Endodermal cell (in vitro differentiated cells): ENCODE data around the gene GFRA3. TPM values are rescaled to one million over a fixed set of nuclear protein-coding genes. Genes with fewer than 3 reads are reported as not detected.

Experiments
- DNase-seq: peaks from one replicate; pipeline ENCODE4 v3.0.0-alpha.2; 2017
- H3K27ac ChIP-seq: 2 replicates; pipeline ENCODE4 v1.5.1; 2013; ENCODE audit warnings: mild to moderate bottlenecking, low read depth, low read length, moderate library complexity
- H3K27me3 ChIP-seq: 2 replicates; pipeline ENCODE4 v1.6.1; 2013; ENCODE audit warnings: mild to moderate bottlenecking, low read length, moderate library complexity; ENCODE audit not compliant: insufficient read depth, control insufficient read depth, poor library complexity, severe bottlenecking
- H3K36me3 ChIP-seq: 2 replicates; pipeline ENCODE4 v1.7.0; 2013; ENCODE audit warnings: mild to moderate bottlenecking, low read length, moderate library complexity; ENCODE audit not compliant: control insufficient read depth, insufficient read depth
- H3K4me1 ChIP-seq: one replicate; pipeline ENCODE4 v1.7.0; 2013; ENCODE audit warnings: low read length; ENCODE audit not compliant: control insufficient read depth, insufficient read depth
- H3K4me3 ChIP-seq: 2 replicates; pipeline ENCODE4 v1.5.1; 2013; ENCODE audit warnings: mild to moderate bottlenecking, low read length, moderate library complexity
- H3K9ac ChIP-seq: 2 replicates; pipeline ENCODE4 v1.6.1; 2013; ENCODE audit warnings: mild to moderate bottlenecking, low read length, moderate library complexity; ENCODE audit not compliant: poor library complexity, severe bottlenecking; ENCODE audit errors: extremely low read depth
- H3K9me3 ChIP-seq: 2 replicates; pipeline ENCODE4 v1.6.1; 2013; ENCODE audit warnings: mild to moderate bottlenecking, low read length, moderate library complexity; ENCODE audit not compliant: control insufficient read depth
- H3K27ac Mint-ChIP-seq: 2 replicates; pipeline ENCODE4 v1.8.0; 2020; ENCODE audit warnings: mixed read lengths
- H3K27me3 Mint-ChIP-seq: 2 replicates; pipeline ENCODE4 v1.8.0; 2021; ENCODE audit warnings: mild to moderate bottlenecking, mixed read lengths; ENCODE audit not compliant: insufficient read depth
- H3K36me3 Mint-ChIP-seq: 2 replicates; pipeline ENCODE4 v1.8.0; 2020; ENCODE audit warnings: low read depth, mixed read lengths
- H3K4me1 Mint-ChIP-seq: 2 replicates; pipeline ENCODE4 v1.8.0; 2020; ENCODE audit warnings: mixed read lengths
- H3K4me3 Mint-ChIP-seq: 2 replicates; pipeline ENCODE4 v1.8.0; 2020; ENCODE audit warnings: mild to moderate bottlenecking, moderate library complexity, mixed read lengths
- H3K9me3 Mint-ChIP-seq: 2 replicates; pipeline ENCODE4 v1.8.0; 2020; ENCODE audit warnings: mild to moderate bottlenecking, mixed read lengths
- CTCF ChIP-seq: fragments of 200-600 bp; sonication (generic); conservative IDR thresholded peaks from 2 replicates; pipeline ENCODE4 v1.5.0; 2021; ENCODE audit warnings: antibody characterized with exemption, mild to moderate bottlenecking
- WGBS, 2 experiments: methylation state at CpG; one replicate each; pipeline versions ENCODE4 v1.1.5 to v1.1.7; 2013; ENCODE audit warnings: missing lambda C conversion rate in 2 of 2, mixed read lengths in 1 of 2; ENCODE audit not compliant: insufficient coverage in 1 of 2, insufficient read length in 1 of 2; 5-methylcytosine and 5-hydroxymethylcytosine counted together
- total RNA-seq, 2 donors: library from RNA; stranded (reverse); fragmentation: NEBNext Ultra II Directional in 1 of 2; extraction: Animal tissue kit (Norgen Biotek cat#: 25700) in 1 of 2; gene quantifications; 2 replicates in 1 of 2; 3 replicates in 1 of 2; pipeline ENCODE4 v1.2.1, GENCODE V29; 2021

GFRA3 gene
- total RNA-seq, 2 donors from 2014 or later = 0.13 TPM; not detected in 1

GRCh38 chr5:138275379-138275782 is 960 bp upstream of the GFRA3 start:
- H3K9me3 ChIP-seq = no peaks in the 10 kb centered on the region
- Mint-ChIP-seq H3K36me3 (no peaks in the 10 kb centered on the region), H3K9me3 (no peaks in the 10 kb centered on the region), H3K27ac (no peak overlapping the region), H3K4me1 (peaks cover 15% of the 10 kb centered on the region), H3K4me3 (no peak overlapping the region), H3K27me3 (peaks cover 58% of the 10 kb centered on the region)
- peaks cover 48% of the 10 kb centered on the region for H3K27me3 ChIP-seq
- no peaks in the 10 kb centered on the region for H3K4me1 ChIP-seq
- peak; percentile 14 for TF ChIP-seq CTCF
- no peak overlapping the region for H3K27ac ChIP-seq
- H3K9ac ChIP-seq = no peak overlapping the region
- DNase-seq = peak; percentile 58
- WGBS, 2 experiments = 50 to 56% methylated on average over 2 of the region's 3 CpGs
- H3K36me3 ChIP-seq = no peaks in the 10 kb centered on the region
- no peak overlapping the region for H3K4me3 ChIP-seq

- no peak for DNase-seq
- Mint-ChIP-seq H3K4me1 (peaks cover 15% of the 10 kb centered on the region), H3K4me3 (peak overlapping the region; percentile 45), H3K27ac (no peak overlapping the region), H3K9me3 (peaks cover 2% of the 10 kb centered on the region), H3K36me3 (no peaks in the 10 kb centered on the region), H3K27me3 (peaks cover 65% of the 10 kb centered on the region)
- TF ChIP-seq CTCF = no peak
- H3K27ac ChIP-seq = no peak overlapping the region
- peaks cover 48% of the 10 kb centered on the region for H3K27me3 ChIP-seq
- no peaks in the 10 kb centered on the region for H3K4me1 ChIP-seq
- WGBS, 2 experiments = 60 to 94% methylated on average over 2 to 6 of the region's 6 CpGs
- H3K9me3 ChIP-seq = no peaks in the 10 kb centered on the region
- no peak overlapping the region for H3K9ac ChIP-seq
- peak overlapping the region; percentile 67 for H3K4me3 ChIP-seq
- H3K36me3 ChIP-seq = no peaks in the 10 kb centered on the region
Measured at GRCh38 chr5:138273834-138274188, 610 bp downstream of the GFRA3 start.

GRCh38 chr5:138272681-138273080 is 1.7 kb downstream of the GFRA3 start:
- no peak overlapping the region for H3K27ac ChIP-seq
- H3K4me3 Mint-ChIP-seq = no peak overlapping the region
- peaks cover 2% of the 10 kb centered on the region for H3K9me3 Mint-ChIP-seq
- no peak overlapping the region for H3K27ac Mint-ChIP-seq
- no peak overlapping the region for H3K4me3 ChIP-seq
- H3K27me3 Mint-ChIP-seq = peaks cover 65% of the 10 kb centered on the region
- H3K4me1 ChIP-seq = no peaks in the 10 kb centered on the region
- no peaks in the 10 kb centered on the region for H3K36me3 Mint-ChIP-seq
- WGBS, 2 experiments = 94 to 97% methylated on average over 3 to 4 of the region's 4 CpGs
- no peak for TF ChIP-seq CTCF
- peaks cover 15% of the 10 kb centered on the region for H3K4me1 Mint-ChIP-seq
- no peaks in the 10 kb centered on the region for H3K36me3 ChIP-seq
- H3K9me3 ChIP-seq = no peaks in the 10 kb centered on the region
- peaks cover 48% of the 10 kb centered on the region for H3K27me3 ChIP-seq
- DNase-seq = no peak
- no peak overlapping the region for H3K9ac ChIP-seq
